Measurements from ENCODE around the gene GLYR1.

GLYR1 gene

DNA sequence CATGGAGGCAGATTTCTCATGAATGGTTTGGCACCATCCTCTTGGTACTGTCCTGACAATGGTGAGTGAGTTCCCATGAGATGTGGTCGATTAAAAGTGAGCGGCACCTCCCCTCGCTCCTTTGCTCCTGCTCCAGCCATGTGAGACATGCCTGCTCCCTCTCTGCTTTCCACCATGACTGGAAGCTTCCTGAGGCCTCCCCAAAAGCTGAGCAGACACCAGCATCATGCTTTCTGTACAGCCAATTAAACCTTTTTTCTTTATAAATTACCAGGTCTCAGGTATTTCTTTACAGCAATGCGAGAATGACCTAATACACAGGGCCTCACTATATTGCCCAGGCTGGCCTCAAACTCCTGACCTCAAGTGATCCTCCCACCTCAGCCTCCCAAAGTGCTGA lies 92.2 kb downstream of the GLYR1 start:
- DNase-seq = no peak

DNA sequence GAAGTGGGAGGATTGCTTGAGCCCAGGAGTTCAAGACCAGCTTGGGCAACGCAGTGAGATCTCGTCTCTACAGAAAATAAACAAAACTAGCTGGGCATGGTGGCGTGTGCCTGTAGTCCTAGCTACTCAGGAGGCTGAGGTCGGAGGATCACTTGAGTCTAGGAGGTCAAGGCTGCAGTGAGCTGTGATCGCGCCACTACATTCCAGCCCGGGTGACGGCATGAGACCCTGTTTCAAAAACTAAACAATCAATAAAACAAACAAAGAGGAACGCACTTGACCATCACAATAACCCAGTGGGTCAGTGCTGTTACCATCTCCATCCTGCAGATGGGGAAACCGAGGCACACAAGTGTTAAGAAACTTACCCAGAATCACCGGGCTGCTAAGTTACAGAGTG lies 93.9 kb downstream of the GLYR1 start:
- no peak for DNase-seq

All from NCI-H526 treated with DMSO at 0.1 percent for 48 hours (cell line).